GM18867 (cell line): Measurements from ENCODE around the gene DNMT3B.

ENCODE experiments used
- ATAC-seq: cut with Tn5 transposase; IDR thresholded peaks from one replicate; pipeline ENCODE4 v1.9.1; 2021; ENCODE audit warnings: mild to moderate bottlenecking, moderate library complexity; ENCODE audit not compliant: unreplicated experiment

The DNMT3B gene

GRCh38 chr20:32820698-32821377 is 58.7 kb downstream of the DNMT3B start:
- ATAC-seq, result no peak

GRCh38 chr20:32822225-32822624 is 60.0 kb downstream of the DNMT3B start:
- no peak for ATAC-seq

GRCh38 chr20:32823078-32823477 is 60.9 kb downstream of the DNMT3B start:
- ATAC-seq, result no peak

GRCh38 chr20:32823737-32824588 is 61.8 kb downstream of the DNMT3B start:
- ATAC-seq, result no peak

GRCh38 chr20:32828029-32828680 is 66.0 kb downstream of the DNMT3B start:
- ATAC-seq, result no peak

- no peak for ATAC-seq
Measured at GRCh38 chr20:32829311-32830005, 67.3 kb downstream of the DNMT3B start.

GRCh38 chr20:32830437-32830836 is 68.3 kb downstream of the DNMT3B start:
- ATAC-seq, result no peak

GRCh38 chr20:32831982-32832381 is 69.8 kb downstream of the DNMT3B start:
- no peak for ATAC-seq

- no peak for ATAC-seq
Measured at GRCh38 chr20:32832664-32833063, 70.5 kb downstream of the DNMT3B start.

GRCh38 chr20:32834972-32835371 is 72.8 kb downstream of the DNMT3B start:
- no peak for ATAC-seq

GRCh38 chr20:32837157-32837556 is 75.0 kb downstream of the DNMT3B start:
- no peak for ATAC-seq

- no peak for ATAC-seq
Measured at GRCh38 chr20:32839227-32839981, 77.2 kb downstream of the DNMT3B start.

- no peak for ATAC-seq
Measured at GRCh38 chr20:32839982-32840285, 77.7 kb downstream of the DNMT3B start.

- no peak for ATAC-seq
Measured at GRCh38 chr20:32841174-32841573, 79.0 kb downstream of the DNMT3B start.

GRCh38 chr20:32841632-32842031 is 79.4 kb downstream of the DNMT3B start:
- no peak for ATAC-seq

- no peak for ATAC-seq
Measured at GRCh38 chr20:32842688-32843524, 80.7 kb downstream of the DNMT3B start.

GRCh38 chr20:32845786-32846185 is 83.6 kb downstream of the DNMT3B start:
- no peak for ATAC-seq

GRCh38 chr20:32846852-32847251 is 84.7 kb downstream of the DNMT3B start:
- no peak for ATAC-seq

GRCh38 chr20:32847964-32848363 is 85.8 kb downstream of the DNMT3B start:
- ATAC-seq, result no peak

- ATAC-seq, result no peak
Measured at GRCh38 chr20:32848846-32849245, 86.7 kb downstream of the DNMT3B start.
